Activated naive CD4-positive, alpha-beta T cell treated with anti-CD3 and anti-CD28 coated beads, Interleukin-2, amount 50 U/mL, for 16 hours (primary cell): ENCODE data around the gene RAD51B.
"Not testable (repeated sequence)": the region's sequence is repeated elsewhere in the genome, so short reads cannot be mapped to it uniquely, and the experiment has no call there.

Source experiments
- DNase-seq: peaks from one replicate; pipeline ENCODE4 v3.0.0-alpha.2; 2020

RAD51B gene

GRCh38 chr14:67819563-67820421 is at the start of gene RAD51B:
RAD51B (plus strand) TSS chr14:67819779.
- DNase-seq: peak; percentile 84

DNA sequence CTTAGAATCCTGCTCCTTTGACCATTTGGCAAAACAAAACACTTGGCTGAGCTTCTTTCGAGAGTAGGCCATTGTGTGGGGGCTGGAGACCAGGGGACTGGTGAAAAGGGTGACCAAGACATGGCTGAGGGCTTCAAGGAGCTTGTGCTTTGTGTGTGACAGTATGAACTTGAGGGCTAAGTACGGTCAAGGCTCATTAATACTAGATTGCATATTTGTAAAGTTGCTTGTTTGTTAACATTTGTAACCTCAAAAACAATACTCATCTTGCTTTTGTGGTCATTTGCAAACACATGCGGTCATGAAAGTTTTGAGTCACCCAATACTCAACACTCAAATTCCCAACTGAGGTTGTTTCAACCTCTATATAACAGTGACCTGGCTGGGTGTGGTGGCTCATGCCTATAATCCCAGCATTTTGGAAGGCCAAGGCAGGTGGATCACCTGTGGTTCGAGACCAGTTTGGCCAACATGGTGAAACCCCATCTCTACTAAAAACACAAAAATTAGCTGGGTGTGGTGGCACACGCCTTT is 45.7 kb upstream of the RAD51B start:
- no peak for DNase-seq

GRCh38 chr14:67776653-67777322 is 42.8 kb upstream of the RAD51B start:
- DNase-seq: no peak

GRCh38 chr14:67778792-67779191 is 40.8 kb upstream of the RAD51B start:
- no peak for DNase-seq

DNA sequence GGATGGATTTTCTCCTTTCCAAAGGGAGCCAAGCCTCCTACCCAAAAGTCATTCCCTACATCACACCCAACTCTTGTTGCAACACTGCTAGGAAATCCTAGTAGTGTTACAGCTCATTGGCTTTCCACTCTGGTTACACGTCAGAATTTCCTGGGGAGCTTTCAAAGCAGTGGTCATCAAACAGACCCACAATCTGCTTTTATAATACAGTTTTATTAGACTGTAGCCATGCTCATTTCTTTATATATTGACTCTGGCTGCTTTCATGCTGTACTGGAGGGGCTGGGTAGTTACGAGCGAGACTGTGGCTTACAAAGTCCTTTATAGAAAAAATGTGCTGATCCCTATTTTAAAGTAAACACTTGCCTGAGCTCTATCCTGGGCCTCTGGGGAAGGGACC is 37.5 kb upstream of the RAD51B start:
- no peak for DNase-seq

DNA sequence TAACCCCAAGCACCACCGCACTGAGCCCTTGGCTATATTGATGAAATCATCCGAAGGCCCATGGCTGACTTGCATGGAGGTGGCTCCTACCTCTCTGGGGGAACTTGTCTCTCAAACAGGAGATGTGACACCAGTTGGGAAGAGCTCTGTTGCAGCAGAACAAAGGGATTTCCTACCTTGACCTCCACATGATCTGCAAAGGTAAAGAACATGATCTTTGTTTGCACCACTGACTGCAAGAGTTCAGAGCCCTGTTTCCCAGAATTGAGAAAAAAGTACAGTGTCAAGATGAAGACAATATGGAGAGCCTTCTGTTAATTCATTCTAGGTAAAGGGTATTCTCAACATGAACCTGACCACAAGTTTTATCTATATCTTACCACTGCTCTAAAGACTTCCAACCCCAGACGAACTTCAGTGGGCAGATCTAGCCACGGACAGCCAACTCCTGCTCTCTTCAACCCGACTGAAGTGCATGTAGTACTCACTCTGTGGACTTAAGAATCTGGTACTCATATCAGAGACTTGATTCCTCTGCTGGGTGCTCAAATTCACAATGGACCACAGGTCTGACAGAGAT is 35.2 kb upstream of the RAD51B start:
- no peak for DNase-seq

DNA sequence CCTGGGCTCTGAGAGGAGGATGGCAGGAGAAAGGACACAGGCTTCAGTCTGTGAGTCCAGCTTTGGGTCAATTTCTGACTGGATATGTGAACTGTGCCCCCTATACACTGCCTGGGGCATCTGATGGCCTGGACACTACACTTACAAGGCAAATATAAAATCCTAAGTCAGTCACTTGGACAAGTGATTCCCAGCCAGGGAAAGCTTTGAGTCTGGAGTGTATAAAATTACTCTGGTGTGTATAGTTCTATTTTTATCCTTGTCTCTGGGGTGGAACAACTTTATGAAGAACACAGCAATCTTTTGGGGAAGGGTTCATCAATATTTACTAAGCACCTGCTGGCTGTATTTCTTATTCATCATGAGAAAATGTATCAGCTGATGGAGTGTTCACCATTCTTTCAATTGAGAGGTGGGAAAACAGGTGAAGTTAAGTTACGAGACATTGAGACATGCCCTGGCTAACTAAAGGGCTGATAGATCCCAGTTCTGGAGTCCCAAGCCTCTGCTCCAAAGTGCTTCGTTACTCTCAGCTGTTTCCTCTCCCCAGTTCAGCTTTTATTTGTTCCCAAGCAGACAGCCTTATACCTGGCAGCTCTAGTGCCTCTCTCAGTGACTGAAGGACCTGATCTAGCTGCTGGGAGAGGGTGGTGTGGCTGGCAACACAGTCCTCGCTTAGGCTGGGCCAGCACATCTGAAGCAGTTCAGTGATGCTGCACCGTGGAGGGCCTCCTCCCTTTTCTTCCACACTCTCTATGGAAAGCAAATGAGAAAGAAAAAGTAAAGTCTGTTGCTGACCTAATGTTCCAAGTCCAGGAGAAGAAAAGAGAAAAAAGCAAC is 34.1 kb upstream of the RAD51B start:
- no peak for DNase-seq

GRCh38 chr14:67787673-67788072 is 31.9 kb upstream of the RAD51B start:
- no peak for DNase-seq

GRCh38 chr14:67798731-67799130 is 20.8 kb upstream of the RAD51B start:
- DNase-seq: no peak

GRCh38 chr14:67800743-67801142 is 18.8 kb upstream of the RAD51B start:
- no peak for DNase-seq

DNA sequence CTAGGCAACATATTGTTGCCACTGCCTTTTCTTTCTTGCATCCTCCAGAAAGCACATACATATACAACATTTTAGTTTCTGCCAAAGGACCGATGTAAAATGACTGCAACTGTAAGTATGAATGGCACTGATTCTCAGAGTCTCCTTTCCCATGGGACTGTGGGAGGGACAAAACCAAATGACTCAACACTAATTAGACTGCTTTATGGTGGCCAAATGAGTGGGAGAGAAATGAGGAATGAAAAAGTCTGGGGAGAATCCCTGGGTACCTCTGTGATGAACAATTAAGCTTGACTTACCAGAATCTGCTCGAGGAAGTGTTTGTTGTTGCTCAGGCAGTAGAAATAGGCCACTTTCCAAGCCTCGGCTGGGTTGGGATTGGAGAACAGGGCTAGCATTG is 13.3 kb upstream of the RAD51B start:
- DNase-seq: no peak

DNA sequence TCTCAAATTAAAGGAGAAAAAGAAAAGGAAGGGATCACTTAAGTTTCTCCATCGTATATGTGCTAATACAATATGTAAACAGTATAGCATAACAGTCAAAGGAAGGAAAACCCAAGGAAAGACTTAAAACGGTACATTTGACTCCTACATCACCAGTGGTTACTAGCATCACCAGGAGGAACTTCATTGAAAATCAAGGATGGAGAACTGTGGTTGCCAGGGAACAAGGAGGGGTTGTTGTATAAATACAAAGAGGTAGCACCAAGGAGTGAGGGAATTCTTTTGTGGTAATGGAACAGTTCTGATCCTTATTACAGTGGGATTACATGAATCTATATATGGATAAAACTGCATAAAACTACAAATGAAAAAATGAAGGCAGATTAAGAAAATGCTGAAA is 4.8 kb upstream of the RAD51B start:
- DNase-seq: no peak

DNA sequence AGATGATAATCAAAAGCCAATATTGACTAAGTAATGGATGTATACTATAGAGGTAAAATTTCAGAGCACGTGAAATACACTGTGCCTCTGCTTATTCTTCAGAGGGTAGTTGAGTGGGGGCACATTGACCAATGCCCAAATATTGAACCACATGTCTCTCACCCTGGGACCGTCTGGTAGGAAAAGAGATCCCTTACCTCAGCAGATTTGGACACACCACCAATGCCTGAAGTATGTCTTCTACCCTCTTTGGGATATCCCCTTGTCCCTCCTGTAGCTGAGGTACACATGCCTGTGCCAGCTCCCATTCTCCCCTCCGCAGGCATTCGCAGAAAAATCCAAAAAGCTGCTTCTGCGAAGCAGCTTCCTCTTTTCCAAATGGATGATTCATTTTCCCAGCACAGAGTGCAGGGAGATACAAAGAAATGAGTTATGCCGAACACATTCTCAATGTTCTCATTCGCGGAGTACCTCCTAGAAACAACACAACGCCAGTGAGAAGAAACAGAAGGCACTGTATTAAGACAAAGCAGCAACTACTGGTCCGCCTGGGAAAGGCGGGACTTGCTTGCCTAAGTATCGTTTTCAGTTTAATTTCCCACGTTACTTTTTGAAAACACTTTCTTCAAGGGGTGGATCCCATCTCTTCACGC is 3.9 kb upstream of the RAD51B start:
- DNase-seq: no peak

DNA sequence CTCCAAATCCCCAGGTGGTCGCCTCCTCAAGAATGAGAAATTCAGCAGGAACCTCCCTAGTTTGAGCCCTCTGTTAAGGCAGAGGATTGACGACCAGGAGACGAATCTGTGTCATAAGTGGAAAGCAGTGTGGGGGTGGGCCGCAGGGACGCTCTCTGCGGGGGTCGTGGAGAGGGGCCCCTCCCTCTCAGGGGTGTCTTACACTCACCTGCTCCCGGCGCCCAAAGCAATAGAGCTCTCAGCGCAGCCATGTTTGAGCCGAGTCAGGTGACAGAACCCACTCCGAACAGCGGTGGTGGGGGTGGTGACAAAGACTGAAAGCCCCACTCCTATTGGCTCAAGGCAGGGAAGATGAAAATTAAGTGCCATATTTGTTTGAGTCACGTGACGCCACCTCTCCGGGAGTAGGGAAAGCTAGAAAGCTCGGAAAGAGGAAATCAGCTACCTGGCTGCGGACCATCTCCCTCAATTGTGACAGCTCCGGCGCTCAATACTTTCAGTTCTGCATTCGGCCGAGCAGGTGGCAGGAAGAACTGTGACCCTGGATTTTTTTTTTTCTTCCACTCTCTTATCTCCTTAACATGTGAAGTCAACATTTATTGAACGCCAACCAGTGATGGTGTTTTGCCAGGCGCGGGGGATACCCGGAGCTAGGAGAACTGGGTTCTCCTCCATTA is 3.1 kb upstream of the RAD51B start, which contains the start of gene ZFYVE26:
Gene ZFYVE26 (minus strand): TSS at position 265 of the 677 bp plus-strand sequence. CDS start 627 bp downstream, outside the sequence.
- peak; percentile 89 for DNase-seq

DNA sequence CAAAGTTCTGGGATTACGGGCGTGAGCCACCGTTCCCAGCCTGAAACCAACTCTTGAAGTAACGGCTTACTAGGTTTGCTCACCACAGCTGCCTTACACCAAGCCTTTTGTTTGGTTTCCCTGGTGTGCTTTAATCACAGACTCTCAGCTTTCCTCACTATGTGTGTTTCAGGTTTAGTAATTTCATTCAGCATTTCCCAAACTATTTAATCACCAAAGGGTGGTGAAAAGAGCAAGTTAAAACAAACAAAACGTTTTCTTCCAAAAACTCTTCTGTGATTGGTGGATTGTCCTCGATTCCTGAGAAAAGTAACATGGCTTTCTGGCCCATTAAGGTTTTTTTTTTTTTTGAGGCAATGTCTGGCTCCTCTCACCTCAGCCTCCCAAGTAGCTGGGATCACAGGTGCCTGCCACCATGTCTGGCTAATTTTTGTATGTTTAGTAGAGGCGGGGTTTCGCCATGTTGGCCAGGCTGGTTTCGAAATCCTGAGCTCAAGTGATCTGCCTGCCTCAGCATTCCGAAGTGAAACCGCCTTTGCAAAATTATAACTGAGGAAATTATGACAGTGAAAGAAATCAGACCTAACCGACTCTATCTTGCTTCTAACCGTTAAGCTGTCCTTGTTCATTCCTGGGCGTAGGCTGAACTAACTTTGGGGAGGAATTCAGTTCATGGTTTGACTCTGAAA is 1.7 kb upstream of the RAD51B start:
- DNase-seq: no peak

- DNase-seq: not testable (repeated sequence)
Observed at GRCh38 chr14:67818476-67818875, 1.1 kb upstream of the RAD51B start.

- DNase-seq: no peak
Observed at GRCh38 chr14:67820428-67820971, 921 bp downstream of the RAD51B start.

- no peak for DNase-seq
Observed at GRCh38 chr14:67821121-67821520, 1.5 kb downstream of the RAD51B start.

- no peak for DNase-seq
Observed at GRCh38 chr14:67831113-67831512, 11.5 kb downstream of the RAD51B start.

DNA sequence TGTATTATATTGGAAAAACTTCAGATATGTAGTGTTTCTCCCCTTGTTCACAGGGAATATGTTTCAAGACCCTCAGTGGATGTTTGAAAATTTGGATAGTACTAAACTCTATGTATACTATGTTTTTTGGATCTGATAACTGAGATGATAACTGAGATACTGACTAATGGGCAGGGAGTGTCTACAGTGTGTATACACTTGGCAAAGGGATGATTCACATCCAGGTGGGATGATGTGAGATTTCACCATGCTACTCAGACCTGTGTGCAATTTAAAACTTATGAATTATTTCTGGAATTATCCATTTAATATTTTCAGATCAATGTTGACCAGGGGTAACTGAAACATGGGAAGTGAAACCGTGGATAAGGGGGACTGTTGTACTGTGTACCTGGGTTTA is 13.8 kb downstream of the RAD51B start:
- no peak for DNase-seq

DNA sequence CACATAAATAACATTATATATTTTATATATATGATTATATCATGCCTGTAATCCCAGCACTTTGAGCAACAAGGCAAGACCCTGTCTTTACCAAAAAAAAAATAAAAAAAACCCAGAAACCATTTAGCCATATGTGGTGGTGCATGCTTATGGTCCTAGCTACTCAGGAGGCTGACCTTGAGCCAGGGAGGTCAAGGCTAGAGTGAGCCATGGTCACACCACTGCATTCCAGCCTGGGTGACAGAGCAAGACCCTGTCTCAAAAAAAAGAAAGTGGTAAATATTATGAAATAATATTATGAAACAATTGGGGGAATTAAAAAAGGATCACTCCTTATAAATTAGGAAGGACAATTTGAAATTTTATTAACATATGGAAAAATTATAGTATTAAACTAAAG is 16.0 kb downstream of the RAD51B start:
- no peak for DNase-seq
